ENCODE data around the gene AZGP1. TPM values are rescaled to one million over a fixed set of nuclear protein-coding genes. Genes with fewer than 3 reads are reported as not detected.
"Not testable (repeated sequence)": the region's sequence is repeated elsewhere in the genome, so short reads cannot be mapped to it uniquely, and the experiment has no call there.

The AZGP1 gene
- polyA plus RNA-seq, 3 donors = 62.6 to 70.1 (median 68.7) TPM

GRCh38 chr7:99969298-99969697 is 6.5 kb downstream of the AZGP1 start:
- DNase-seq = no peak

GRCh38 chr7:99958564-99959227 is 17.1 kb downstream of the AZGP1 start:
- no peak for DNase-seq

GRCh38 chr7:99955247-99955646 is 20.6 kb downstream of the AZGP1 start:
- no peak for DNase-seq

- not testable (repeated sequence) for DNase-seq
Observed at GRCh38 chr7:99954643-99955042, 21.2 kb downstream of the AZGP1 start.

- DNase-seq = no peak
Observed at GRCh38 chr7:99953649-99954048, 22.2 kb downstream of the AZGP1 start.

- DNase-seq = not testable (repeated sequence)
Observed at GRCh38 chr7:99952649-99953048, 23.2 kb downstream of the AZGP1 start.

DNA sequence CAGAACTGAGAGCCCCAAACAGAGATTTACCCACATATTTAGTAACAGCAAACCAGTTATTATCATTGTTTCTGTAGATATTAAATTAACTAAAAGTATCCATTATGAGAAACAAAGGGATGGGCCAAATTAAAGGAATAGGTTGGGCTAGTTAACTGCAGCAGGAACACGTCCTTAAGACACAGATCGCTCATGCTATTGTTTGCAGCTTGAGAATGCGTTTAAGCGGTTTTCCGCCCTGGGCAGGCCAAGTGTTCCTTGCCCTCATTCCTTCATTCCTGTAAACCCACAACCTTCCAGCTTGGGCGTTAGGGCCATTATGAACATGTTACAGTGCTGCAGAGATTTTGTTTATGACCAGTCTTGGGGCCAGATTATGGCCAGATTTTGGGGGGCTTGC is 25.0 kb downstream of the AZGP1 start:
- not testable (repeated sequence) for DNase-seq

- DNase-seq = no peak
Observed at GRCh38 chr7:99949645-99950228, 26.1 kb downstream of the AZGP1 start.

DNA sequence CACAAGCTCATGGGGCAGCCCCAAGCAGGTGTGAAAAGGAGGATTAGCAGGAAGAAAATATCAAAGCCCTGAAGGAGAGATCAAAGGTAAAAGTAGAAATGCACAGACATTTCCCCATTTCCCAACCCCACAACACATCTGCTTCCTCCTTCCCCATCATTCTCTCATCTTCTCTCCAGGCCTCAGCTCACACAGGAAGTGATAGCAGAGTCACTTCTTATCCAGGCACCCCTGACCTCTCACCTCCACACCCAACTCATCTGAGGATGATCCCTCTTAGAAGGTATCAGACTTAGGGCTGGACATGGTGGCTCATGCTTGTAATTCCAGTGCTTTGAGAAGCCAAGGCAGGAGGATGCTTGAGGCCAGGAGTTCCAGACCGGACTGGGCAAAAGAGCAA is 28.2 kb downstream of the AZGP1 start:
- DNase-seq = no peak

DNA sequence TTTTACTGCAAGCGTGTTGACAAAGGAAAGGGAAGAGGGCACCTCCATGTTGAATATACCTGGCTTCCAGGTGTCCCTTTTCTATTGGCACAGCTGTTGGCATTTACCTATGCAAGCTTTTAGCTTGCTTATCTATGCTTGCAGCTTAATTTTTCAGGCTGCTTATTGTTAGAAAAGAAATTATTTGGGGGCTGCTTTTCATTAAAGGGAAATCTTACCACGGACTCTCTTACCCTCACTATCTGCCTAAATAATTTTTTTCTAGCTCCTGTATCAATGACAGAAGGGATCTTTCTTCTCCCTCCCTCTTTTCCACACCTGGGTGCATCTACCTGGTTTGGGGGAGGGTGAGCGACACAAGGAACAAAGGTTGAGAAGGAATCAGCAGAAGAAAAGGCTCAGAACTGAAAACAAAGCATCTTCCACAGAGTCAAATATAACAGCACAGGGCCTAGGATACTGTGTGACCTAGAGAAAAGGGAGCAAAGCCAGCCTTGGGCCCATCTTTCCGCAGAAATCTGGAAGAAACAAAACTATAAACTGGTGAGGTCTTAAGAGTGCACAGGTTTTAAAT is 31.2 kb downstream of the AZGP1 start:
- no peak for DNase-seq

DNA sequence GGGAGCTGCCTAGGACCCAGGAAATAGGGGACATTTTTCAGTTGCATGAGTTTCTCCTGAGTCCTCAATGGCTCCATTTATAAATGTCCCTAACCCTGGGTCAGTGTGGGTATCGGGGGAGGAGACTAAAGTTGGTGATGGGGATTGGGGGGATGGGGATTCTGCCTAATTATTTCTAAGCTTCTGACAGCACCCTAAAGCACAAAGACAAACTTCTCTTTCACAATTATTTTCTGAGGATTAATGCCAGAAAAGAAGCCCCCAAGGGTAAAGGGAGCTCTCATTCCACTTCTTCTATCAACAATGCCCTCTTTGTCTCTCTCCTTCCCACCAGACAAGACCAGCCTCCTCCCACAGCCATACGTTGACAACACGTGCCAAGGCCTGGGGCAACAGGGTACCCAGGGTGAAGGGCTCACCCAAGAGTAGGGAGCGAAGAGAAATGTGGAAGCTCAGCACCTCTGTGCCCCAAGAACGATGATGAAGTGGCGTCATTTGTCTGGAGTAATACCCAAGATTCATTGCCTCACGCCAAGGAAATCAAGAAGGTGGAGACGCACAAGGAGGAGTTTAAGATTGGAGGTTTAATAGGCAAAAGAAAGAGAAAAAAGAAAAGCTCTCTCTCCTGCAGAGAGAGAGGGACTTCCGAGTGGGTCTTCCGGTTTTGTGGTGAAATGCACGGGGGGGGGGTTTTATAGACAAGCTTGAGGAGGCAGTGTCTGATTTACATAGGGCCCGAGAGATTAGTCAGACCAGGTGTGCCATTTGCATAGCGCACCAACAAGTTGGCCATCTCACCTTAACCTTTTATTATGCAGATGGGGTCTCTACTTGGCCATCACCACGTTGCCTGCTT is 32.0 kb downstream of the AZGP1 start:
- no peak for DNase-seq

GRCh38 chr7:99938296-99938695 is 37.5 kb downstream of the AZGP1 start:
- no peak for DNase-seq

DNA sequence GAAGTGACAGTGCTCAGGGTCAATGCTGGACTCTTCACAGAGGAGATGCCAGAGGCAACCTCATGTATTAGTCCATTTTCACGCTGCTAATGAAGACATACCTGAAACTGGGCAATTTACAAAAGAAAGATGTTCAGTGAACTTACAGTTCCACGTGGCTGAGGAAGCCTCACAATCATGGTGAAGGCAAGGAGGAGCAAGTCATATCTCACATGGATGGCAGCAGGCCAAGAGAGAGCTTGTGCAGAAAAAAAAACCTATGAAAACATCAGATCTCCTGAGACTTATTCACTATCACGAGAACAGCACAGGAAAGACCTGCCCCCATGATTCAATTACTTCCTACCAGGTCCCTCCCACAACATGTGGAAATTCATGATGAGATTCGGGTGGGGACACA is 40.8 kb downstream of the AZGP1 start:
- not testable (repeated sequence) for DNase-seq

GRCh38 chr7:99930376-99930775 is 45.5 kb downstream of the AZGP1 start:
- no peak for DNase-seq

DNA sequence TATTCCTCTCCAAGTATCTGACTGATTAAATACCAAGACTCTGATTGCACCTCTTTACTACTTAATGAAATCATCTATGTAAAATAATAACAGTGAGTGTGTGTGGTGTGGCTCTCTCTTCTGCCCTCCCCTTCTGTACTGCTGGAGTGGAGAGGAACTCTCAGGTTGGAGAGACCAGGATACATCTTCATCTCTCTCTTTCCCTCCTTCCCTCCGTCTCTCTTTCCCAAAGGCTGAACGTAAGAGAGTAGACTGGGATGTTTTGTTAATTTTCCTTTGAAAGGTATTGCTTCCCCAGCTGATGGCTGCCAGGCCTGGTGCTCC is 46.1 kb downstream of the AZGP1 start:
- no peak for DNase-seq

GRCh38 chr7:99928994-99929729 is 46.7 kb downstream of the AZGP1 start, which contains the start of gene GJC3:
Gene GJC3 (minus strand): TSS chr7:99929620. CDS start chr7:99929620, 0 bp downstream.
- peak; percentile 37 for DNase-seq

DNA sequence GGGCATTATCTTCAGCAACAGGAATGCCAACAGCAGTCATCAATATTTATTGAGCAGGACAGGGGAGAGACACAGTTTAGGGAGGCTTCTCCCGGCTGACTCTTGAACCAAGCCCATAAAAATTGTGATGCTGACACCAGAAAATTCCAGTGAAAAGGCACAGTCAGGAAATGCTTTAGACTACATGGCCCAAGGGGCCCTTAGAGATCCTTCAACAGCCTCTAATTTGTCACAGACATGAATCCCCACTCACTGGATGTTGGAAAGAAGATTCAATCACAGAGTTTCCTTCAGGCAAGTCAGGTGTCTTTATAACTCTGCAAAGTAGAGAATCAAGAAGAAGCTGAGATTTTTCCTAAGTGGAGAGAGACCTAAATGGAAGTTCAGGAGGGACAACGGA is 47.6 kb downstream of the AZGP1 start:
- no peak for DNase-seq

GRCh38 chr7:99927536-99927935 is 48.3 kb downstream of the AZGP1 start:
- no peak for DNase-seq

GRCh38 chr7:99926321-99926720 is 49.5 kb downstream of the AZGP1 start:
- DNase-seq = no peak

DNA sequence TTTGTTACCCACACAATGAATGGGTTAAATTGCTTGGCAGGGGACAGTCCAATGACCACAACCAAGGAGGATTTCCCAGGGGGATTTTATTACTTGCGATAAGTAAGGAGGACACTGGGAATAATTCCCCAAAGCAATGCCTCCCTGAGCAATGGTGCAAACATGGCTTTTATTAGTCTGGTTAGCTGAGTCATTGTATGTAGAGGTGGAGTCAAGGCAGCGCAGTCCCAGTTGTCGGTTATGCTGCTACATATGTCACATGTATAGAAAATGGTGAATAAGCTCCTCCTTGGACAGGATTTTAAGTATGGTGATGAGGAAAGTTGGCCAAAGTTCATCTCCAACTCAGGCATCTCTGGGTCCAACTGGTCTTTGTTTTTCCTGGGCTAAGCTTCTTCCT is 52.6 kb downstream of the AZGP1 start:
- no peak for DNase-seq

GRCh38 chr7:99920149-99920548 is 55.7 kb downstream of the AZGP1 start:
- DNase-seq = peak; percentile 8

GRCh38 chr7:99919814-99920112 is 56.1 kb downstream of the AZGP1 start:
- DNase-seq = no peak

All from renal pelvis (tissue), 4 donors.